Measurements from ENCODE around the gene ITGAE.
"Not testable (repeated sequence)": the region's sequence is repeated elsewhere in the genome, so short reads cannot be mapped to it uniquely, and the experiment has no call there.

Gene ITGAE, protein sequence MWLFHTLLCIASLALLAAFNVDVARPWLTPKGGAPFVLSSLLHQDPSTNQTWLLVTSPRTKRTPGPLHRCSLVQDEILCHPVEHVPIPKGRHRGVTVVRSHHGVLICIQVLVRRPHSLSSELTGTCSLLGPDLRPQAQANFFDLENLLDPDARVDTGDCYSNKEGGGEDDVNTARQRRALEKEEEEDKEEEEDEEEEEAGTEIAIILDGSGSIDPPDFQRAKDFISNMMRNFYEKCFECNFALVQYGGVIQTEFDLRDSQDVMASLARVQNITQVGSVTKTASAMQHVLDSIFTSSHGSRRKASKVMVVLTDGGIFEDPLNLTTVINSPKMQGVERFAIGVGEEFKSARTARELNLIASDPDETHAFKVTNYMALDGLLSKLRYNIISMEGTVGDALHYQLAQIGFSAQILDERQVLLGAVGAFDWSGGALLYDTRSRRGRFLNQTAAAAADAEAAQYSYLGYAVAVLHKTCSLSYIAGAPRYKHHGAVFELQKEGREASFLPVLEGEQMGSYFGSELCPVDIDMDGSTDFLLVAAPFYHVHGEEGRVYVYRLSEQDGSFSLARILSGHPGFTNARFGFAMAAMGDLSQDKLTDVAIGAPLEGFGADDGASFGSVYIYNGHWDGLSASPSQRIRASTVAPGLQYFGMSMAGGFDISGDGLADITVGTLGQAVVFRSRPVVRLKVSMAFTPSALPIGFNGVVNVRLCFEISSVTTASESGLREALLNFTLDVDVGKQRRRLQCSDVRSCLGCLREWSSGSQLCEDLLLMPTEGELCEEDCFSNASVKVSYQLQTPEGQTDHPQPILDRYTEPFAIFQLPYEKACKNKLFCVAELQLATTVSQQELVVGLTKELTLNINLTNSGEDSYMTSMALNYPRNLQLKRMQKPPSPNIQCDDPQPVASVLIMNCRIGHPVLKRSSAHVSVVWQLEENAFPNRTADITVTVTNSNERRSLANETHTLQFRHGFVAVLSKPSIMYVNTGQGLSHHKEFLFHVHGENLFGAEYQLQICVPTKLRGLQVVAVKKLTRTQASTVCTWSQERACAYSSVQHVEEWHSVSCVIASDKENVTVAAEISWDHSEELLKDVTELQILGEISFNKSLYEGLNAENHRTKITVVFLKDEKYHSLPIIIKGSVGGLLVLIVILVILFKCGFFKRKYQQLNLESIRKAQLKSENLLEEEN

GRCh38 chr17:3800362-3801271 lies at the start of gene ITGAE:
Gene ITGAE, minus strand, starts transcription at chr17:3801188. Its CDS starts 44 bp downstream, at chr17:3801144.
- DNase-seq = no peak

DNA sequence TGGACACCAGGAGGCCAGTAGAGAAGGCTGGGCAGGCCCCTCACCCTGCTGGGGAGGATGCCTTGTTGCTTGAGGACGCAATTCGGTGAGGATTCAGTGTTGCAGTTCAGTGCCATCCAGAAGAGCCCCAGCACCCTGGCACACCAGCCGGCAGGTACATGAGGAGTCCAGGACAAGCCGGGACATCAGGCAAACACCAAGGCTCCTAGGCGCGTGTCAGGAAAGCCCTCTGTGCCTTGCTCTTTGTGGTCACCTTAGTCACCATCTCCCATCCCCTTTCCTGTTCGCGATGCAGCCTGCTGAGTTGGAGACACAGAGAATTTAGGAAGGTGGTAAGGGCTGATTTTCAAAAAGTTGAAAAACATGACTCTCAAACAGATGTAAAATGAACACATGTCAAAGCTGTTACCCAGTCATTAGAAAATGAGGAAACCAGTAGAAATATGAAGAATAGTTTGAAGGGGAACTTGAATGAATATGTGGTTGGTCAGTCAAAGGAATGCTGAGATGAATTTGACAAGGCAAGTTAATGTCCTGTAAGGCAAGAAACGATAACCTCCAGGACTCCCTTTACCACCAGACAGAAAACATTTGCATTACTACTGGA lies 47.3 kb upstream of the ITGAE start:
- no peak for DNase-seq

DNA sequence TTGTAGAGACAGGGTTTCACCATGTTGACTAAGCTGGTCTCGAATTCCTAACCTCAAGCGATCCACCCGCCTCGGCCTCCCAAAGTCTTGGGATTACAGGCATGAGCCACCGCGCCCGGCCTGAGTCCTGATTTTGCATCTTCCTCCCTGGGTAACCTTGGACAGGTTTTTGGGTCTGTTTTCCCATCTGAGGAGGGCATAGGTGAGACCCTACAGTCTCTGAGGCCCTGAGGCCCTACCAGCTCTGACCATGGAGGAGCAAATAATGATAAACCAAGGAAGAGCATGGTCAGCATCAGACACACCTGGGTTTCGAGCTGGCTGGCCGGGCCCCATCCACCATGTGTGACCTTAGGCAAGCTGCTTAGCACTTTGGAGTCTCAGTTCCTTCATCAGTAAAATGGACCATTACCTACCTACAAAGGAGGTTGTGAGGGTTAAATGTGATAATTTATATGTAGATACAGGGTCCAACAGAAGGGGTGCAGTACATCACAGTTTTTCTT lies 46.2 kb upstream of the ITGAE start:
- no peak for DNase-seq

DNA sequence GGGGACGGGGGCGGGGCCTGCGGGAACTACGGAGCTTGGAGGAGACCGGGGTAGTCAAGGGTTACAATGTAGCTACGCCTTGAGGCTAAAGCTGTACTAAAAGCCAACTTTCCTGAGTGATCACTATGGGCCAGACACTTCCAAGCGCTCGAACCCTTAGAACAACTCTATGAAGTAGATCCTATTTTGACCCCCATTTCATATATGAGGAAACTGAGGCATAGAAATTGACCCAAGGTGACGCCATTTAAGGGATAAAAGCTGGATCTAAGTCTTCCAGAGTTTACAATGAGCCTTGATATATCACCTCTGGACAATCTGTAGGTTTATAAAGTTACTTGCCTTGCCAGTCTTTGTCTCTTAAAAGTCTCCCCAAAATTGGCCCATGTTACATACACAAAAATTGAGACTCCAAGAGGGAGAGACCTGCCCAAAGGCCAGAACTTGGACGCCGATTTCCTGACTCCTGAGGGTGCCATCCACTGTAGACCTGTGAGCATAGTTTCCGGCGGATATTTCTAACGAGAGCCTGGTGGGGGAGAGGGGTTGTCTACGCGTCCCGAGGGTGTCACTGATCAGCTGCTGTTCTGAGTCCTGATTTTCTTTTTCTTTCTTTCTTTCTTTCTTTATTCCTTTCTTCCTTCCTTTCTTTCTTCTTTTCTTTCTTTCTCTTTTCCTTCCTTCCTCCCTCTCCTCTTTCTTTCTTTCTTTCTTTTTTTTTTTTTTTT lies 45.6 kb upstream of the ITGAE start:
- no peak for DNase-seq

DNA sequence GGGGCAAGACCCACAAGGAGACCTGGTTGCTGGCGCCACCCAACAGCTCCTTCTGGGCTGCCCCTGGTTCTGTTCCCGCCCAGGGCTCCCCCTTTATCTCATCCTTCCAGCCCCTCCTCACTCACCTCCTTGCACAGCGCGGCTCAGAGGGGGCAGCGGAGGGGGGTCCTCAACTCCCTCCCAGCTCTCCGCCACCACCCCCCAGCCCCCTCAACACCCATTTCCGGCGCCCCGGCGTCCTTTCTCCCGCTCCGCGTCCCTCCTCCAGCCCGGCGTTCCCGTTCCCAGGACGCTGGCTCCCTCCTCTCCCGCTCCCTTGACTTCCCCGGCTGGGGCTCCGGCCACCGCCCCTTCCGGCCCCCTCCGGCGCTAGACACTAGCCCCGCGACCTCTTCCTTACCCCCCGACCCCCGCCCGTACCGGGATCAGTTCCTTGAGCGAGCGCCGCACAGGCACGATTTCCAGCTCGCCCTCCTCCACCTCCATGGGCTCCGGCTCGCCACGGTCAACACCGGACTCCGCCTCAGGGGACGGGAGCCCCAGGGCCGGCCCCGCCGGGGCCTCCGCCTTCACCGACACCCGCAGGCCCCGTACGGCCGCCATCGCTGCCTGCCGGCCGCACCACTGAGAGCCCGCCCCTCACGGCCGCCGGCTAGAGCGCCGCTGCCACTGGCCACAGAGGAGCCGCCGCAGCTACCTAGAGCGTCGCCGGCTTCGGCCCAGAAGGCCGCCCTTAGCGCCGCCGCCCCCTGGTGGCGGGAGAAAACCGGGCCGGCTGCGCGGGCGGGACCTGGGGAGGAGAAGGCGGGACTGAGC lies 44.8 kb upstream of the ITGAE start, which contains the start of gene NCBP3:
Gene NCBP3, minus strand, starts transcription at position 626 of the 816 bp plus-strand sequence. Its CDS starts 23 bp downstream, at position 603.
- DNase-seq = peak; percentile 89

DNA sequence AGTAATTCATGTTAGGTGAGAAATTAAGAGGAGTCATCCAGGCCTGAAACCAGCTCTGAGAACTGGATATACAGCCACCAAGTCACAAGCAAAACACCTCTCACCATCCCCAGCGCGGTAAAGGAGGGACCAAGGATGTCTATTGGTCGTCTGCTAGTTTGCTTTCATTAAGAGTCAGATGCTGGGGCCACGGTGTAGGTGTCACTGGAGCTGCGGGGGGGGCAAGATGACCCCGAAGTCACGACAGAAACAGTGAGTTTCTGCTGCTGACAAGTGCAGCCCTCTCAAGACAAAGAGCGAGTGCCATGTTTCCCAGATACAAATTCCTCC lies 44.3 kb upstream of the ITGAE start:
- peak; percentile 21 for DNase-seq

- DNase-seq = not testable (repeated sequence)
These were observed 43.6 kb upstream of the ITGAE start for GRCh38 chr17:3844556-3844955.

- DNase-seq = peak; percentile 64
These were observed 43.0 kb upstream of the ITGAE start for GRCh38 chr17:3843935-3844516.

GRCh38 chr17:3838206-3838605 lies 37.2 kb upstream of the ITGAE start:
- no peak for DNase-seq

- DNase-seq = no peak
These were observed 35.6 kb upstream of the ITGAE start for GRCh38 chr17:3836551-3836950.

DNA sequence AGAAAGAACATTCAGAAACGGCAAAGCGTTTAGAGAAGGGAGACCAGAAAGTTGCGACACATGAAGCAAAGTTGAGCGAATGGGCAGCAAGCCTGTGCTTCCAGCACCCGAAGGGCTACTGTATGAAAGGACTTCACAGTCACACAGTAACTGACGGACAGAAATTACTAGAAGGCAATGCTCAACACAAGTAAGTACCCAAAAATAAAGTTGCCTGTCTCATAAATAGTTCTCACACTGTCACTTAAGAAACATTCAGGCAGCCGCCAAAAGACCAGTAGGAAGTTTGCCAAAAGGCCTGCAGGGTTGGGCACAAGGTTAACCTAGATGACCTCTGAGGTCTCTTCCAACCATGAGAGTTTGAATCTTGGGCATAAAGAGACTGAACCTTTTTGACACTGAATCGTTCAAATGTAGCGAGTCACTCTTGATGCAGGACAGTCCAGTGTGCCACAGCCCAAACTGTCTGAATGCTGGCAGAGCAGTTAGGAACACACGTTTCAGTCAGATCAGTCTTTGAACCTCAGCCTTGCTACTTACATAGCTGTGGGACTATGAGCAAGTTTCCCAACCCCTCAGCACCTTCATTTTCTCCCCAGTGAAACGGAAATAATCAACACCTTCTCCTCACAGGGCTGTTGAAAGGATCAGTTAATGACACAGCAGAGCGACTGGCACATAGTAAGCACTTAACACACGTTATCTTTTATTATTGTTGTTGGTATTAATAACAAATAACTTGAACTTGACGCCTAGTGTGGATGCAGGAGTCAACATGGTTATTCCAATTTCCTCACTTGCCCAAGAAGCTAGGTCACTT lies 34.6 kb upstream of the ITGAE start:
- DNase-seq = no peak

DNA sequence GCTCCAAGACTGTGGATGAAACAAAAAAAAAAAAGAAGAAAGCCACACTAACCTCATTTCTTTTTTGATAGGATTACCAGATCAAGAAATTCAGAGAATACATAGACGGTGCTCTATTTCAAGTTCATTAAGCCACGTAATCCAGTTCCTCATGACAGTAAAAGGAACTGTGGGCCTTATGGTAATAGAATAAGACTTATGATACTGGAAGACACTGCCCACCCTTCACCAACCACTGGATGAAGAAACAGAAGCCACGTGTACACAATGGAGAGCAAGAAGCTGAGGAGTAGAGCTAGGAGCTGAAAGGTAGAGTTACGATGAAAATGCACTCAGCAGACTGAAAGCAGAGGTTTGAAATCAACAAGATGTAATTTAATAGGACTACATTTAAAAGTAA lies 33.8 kb upstream of the ITGAE start:
- no peak for DNase-seq

GRCh38 chr17:3828852-3829232 lies 27.9 kb upstream of the ITGAE start:
- no peak for DNase-seq

DNA sequence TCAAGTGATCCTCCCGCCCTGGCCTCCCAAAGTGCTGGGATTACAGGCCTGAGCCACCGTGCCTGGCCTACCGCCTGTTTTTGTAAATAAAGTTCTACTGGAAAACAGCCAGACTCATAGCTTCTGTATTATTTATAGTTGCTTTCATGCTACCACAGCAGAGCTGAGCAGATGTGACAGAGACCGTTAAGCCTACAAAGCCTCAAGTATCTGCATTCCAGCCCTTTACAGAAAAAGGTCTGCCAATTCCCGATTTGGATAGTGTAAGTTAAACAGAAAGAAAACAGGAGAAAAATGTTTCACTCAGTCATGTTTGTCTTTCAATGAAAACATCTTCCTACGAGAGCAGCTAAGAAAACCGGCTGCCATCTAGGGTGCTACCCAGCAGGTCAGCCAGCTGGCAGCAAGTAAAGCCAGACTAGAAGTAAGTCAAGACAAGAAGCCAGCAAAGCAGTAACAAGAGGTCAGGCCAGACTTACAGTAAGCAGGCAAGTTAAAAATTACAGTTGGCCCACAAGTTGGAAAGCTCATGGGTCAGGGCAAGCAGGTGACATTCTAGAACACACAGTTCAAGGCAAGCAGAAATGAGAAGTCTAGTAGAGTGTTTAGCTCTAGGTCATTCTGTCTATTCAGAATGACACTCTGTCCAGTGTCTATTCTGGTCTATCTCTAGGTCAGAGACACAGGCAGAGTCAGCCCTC lies 27.3 kb upstream of the ITGAE start:
- no peak for DNase-seq

GRCh38 chr17:3827124-3827773 lies 26.3 kb upstream of the ITGAE start:
- peak; percentile 15 for DNase-seq

DNA sequence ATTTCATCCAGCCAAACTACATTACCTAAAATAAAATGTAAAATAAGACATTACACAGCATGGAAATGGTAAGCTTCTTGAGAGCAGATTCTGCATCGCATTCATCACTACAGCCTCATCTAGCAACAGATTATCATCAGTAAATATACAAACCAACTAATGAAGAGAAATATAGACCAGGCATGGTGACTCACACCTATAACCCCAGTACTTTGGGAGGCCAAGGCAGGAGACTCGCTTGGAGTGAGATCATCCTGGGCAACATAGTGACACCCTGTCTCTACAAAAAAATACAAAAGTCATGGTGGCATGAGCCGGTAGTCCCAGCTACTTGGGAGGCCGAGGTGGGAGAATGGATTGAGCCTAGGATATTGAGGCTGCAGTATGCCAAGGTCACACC lies 25.2 kb upstream of the ITGAE start:
- no peak for DNase-seq

- no peak for DNase-seq
These were observed 20.1 kb upstream of the ITGAE start for GRCh38 chr17:3821101-3821500.
